Measurements from ENCODE around the gene ATRNL1.

The ATRNL1 gene

DNA sequence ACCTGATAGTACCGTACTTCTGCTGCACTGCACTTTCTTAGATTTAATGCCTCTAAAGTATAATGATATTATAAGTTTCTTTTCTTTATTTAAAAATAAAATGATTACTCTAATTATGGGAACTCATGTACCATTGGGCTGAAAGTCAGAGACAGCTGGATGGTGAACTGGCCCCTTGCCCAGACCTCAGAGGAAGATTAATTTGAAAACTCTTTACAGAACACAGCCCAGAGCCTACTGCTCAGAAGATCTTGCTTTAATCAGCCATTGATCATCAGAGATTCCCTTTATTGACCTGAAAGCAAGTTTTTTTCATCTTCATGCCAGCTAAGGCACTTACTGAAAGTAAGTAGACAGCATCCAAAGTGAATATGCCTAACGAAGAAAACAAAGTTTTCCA is 838.1 kb downstream of the ATRNL1 start:
- Histone ChIP-seq H3K4me2 (ENCODE audit: low read length) (no peak overlapping the region), H2AFZ (ENCODE audit: low read depth, low read length) (no peak overlapping the region), H3K79me2 (ENCODE audit: low read length) (no peaks in the 10 kb centered on the region), H3K27ac (ENCODE audit: low read length) (no peak overlapping the region), H3K9me3 (ENCODE audit: insufficient read depth, low read length) (no peaks in the 10 kb centered on the region), H3K9ac (ENCODE audit: low read length) (no peak overlapping the region), H4K20me1 (ENCODE audit: insufficient read depth, low read length) (no peaks in the 10 kb centered on the region), H3K36me3 (replicated peaks; ENCODE audit: low read depth, low read length) (no peaks in the 10 kb centered on the region), H3K4me3 (ENCODE audit: low read length) (no peak overlapping the region), H3K27me3 (ENCODE audit: low read depth, low read length) (no peaks in the 10 kb centered on the region), H3K4me1 (ENCODE audit: low read length) (no peaks in the 10 kb centered on the region)
- TF ChIP-seq CTCF (IDR thresholded peaks at IDR 0.05; ENCODE audit: low read depth, low read length) = no peak
- no peak for TF ChIP-seq EZH2phosphoT487 (IDR thresholded peaks at IDR 0.05; ENCODE audit: low read depth)

DNA sequence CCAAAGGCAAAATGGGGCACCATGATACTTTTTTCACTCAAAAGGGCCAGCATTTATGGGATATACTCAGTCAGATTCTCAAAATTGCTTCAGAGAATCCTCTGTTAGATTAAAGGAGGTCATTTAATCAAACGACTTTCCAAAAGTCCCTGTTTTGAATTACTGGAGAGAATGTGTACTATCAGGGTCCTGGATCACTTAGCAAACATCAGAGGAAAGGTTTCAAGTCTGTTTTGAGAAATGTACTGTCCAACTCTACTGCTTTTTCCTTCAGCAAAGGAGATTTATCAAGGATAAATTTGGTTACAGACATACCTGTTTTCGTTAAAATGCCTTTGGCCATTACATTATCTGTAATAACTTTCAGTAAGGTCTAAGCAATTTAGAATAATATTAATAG is 838.9 kb downstream of the ATRNL1 start:
- no peaks in the 10 kb centered on the region for H4K20me1 ChIP-seq (ENCODE audit: insufficient read depth, low read length)
- no peaks in the 10 kb centered on the region for H3K9me3 ChIP-seq (ENCODE audit: insufficient read depth, low read length)
- H3K79me2 ChIP-seq (ENCODE audit: low read length) = no peaks in the 10 kb centered on the region
- no peak overlapping the region for H3K9ac ChIP-seq (ENCODE audit: low read length)
- TF ChIP-seq CTCF (IDR thresholded peaks at IDR 0.05; ENCODE audit: low read depth, low read length) (no peak), EZH2phosphoT487 (IDR thresholded peaks at IDR 0.05; ENCODE audit: low read depth) (no peak)
- H3K27me3 ChIP-seq (ENCODE audit: low read depth, low read length) = no peaks in the 10 kb centered on the region
- no peaks in the 10 kb centered on the region for H3K36me3 ChIP-seq (replicated peaks; ENCODE audit: low read depth, low read length)
- no peak overlapping the region for H3K4me2 ChIP-seq (ENCODE audit: low read length)
- H3K4me1 ChIP-seq (ENCODE audit: low read length) = no peaks in the 10 kb centered on the region
- H3K27ac ChIP-seq (ENCODE audit: low read length) = no peak overlapping the region
- no peak overlapping the region for H3K4me3 ChIP-seq (ENCODE audit: low read length)
- H2AFZ ChIP-seq (ENCODE audit: low read depth, low read length) = no peak overlapping the region

- Histone ChIP-seq H3K9me3 (ENCODE audit: insufficient read depth, low read length) (no peaks in the 10 kb centered on the region), H3K9ac (ENCODE audit: low read length) (no peak overlapping the region), H2AFZ (ENCODE audit: low read depth, low read length) (no peak overlapping the region), H3K4me1 (ENCODE audit: low read length) (no peaks in the 10 kb centered on the region), H3K4me2 (ENCODE audit: low read length) (no peak overlapping the region), H3K27me3 (ENCODE audit: low read depth, low read length) (no peaks in the 10 kb centered on the region), H3K27ac (ENCODE audit: low read length) (no peak overlapping the region), H4K20me1 (ENCODE audit: insufficient read depth, low read length) (no peaks in the 10 kb centered on the region), H3K4me3 (ENCODE audit: low read length) (no peak overlapping the region), H3K79me2 (ENCODE audit: low read length) (no peaks in the 10 kb centered on the region), H3K36me3 (replicated peaks; ENCODE audit: low read depth, low read length) (no peaks in the 10 kb centered on the region)
- no peak for TF ChIP-seq CTCF (IDR thresholded peaks at IDR 0.05; ENCODE audit: low read depth, low read length)
- TF ChIP-seq EZH2phosphoT487 (IDR thresholded peaks at IDR 0.05; ENCODE audit: low read depth) = no peak
These were observed 839.9 kb downstream of the ATRNL1 start for GRCh38 chr10:115933098-115933497.

DNA sequence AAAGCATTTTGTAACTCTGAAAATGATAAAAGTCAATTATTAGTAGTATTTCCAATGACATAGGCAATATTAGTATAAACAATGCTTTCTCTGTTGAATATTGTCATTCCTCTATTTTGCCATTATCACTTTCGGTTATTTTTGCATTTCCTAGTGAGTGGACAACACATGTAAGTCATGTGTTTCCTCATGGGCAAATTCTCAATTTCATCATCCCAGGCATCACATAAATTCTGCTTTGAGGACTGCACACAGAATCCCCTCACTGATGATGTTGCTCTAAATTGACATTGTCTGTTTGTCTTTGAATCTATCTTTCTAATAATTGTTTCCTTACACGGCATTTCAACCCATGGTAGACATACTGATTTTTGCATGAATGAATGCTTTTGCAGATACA is 842.6 kb downstream of the ATRNL1 start:
- H2AFZ ChIP-seq (ENCODE audit: low read depth, low read length) = no peak overlapping the region
- H3K9me3 ChIP-seq (ENCODE audit: insufficient read depth, low read length) = no peaks in the 10 kb centered on the region
- no peak overlapping the region for H3K4me2 ChIP-seq (ENCODE audit: low read length)
- H3K4me1 ChIP-seq (ENCODE audit: low read length) = no peaks in the 10 kb centered on the region
- no peaks in the 10 kb centered on the region for H3K79me2 ChIP-seq (ENCODE audit: low read length)
- H3K27ac ChIP-seq (ENCODE audit: low read length) = no peak overlapping the region
- no peak for TF ChIP-seq CTCF (IDR thresholded peaks at IDR 0.05; ENCODE audit: low read depth, low read length)
- TF ChIP-seq EZH2phosphoT487 (IDR thresholded peaks at IDR 0.05; ENCODE audit: low read depth) = no peak
- H3K9ac ChIP-seq (ENCODE audit: low read length) = no peak overlapping the region
- H4K20me1 ChIP-seq (ENCODE audit: insufficient read depth, low read length) = no peaks in the 10 kb centered on the region
- H3K4me3 ChIP-seq (ENCODE audit: low read length) = no peak overlapping the region
- no peaks in the 10 kb centered on the region for H3K27me3 ChIP-seq (ENCODE audit: low read depth, low read length)
- H3K36me3 ChIP-seq (replicated peaks; ENCODE audit: low read depth, low read length) = no peaks in the 10 kb centered on the region
